ENCODE measurements around the gene NELFB. TPM values are rescaled to one million over a fixed set of nuclear protein-coding genes. Genes with fewer than 3 reads are reported as not detected.

The NELFB gene
- total and polyA plus RNA-seq, 2 donors (not counting 1 experiment from before 2014, with no cell fraction given) = 53.7 to 55.8 TPM

DNA sequence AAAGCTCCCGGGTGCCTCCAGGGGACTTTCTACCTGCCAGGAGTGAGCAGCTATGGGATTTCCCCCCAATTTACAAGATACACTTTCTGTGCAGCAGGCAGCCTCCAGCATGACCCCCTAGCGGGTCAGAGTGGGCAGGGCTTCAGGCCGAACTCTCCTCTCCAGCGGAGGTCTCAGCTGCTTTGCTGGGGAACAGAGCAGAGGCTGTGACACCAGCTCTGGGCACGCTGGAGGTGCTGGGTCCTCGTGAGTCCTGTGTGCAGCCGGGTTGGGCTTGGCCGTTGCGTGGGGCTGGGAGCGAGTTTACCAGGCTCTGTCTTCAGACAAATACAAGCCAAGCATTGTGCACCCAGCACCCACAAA, 44.1 kb downstream of the NELFB start:
- intact Hi-C loops (cut with micrococcal nuclease) = loop anchor here (10.0 kb wide), 1 partner anchor 236 kb away; no protein-coding TSS in a partner anchor
- H2AFZ ChIP-seq (ENCODE audit: insufficient read depth, low read depth, low read length, poor library complexity, severe bottlenecking) = no peak overlapping the region
- H3K4me2 ChIP-seq (replicated peaks; ENCODE audit: low read depth, low read length, poor library complexity, severe bottlenecking) = no peak overlapping the region
- peaks cover 0 to 30% (median 3%) of the 10 kb centered on the region in 3 donors for H3K9me3 ChIP-seq (ENCODE audit: control extremely low read depth in 1 of 3, control insufficient read depth in 2 of 3, insufficient read depth in 1 of 3, low read length in 2 of 3)
- peaks cover 23% of the 10 kb centered on the region for H3K27me3 Mint-ChIP-seq
- no peak for ATAC-seq (ENCODE audit: low read depth)
- H3K4me1 Mint-ChIP-seq = peaks cover 24% of the 10 kb centered on the region
- no peak overlapping the region for H3K9ac ChIP-seq (ENCODE audit: low read length)
- H3K27ac ChIP-seq (ENCODE audit: low read length in 2 of 2) = no peak overlapping the region
- peaks cover 0 to 66% (median 40%) of the 10 kb centered on the region in 4 experiments for H3K27me3 ChIP-seq (replicated peaks in 1 of 4; ENCODE audit: control extremely low read depth in 1 of 4, control insufficient read depth in 3 of 4, insufficient read depth in 4 of 4, low read length in 3 of 4)
- no peak overlapping the region for H3K27ac Mint-ChIP-seq
- CTCF ChIA-PET = no interaction called here
- POLR2A ChIA-PET = interaction anchor here (0.6 kb wide), 1 partner anchor 15 kb away, joined by 3 read pairs; no protein-coding TSS in a partner anchor
- no peak overlapping the region for H3K4me3 ChIP-seq (ENCODE audit: control extremely low read depth in 1 of 5, extremely low read depth in 1 of 5, insufficient read depth in 1 of 5, low read depth in 2 of 5, low read length in 4 of 5)
- H3K9me3 Mint-ChIP-seq (ENCODE audit: insufficient read depth) = no peaks in the 10 kb centered on the region
- peaks cover 13% of the 10 kb centered on the region for H4K20me1 ChIP-seq (ENCODE audit: control insufficient read depth, insufficient read depth, low read length, poor library complexity, severe bottlenecking)
- H3K4me1 ChIP-seq (ENCODE audit: control insufficient read depth in 2 of 2, insufficient read depth in 2 of 2, low read length in 2 of 2) = peaks cover 43 to 44% of the 10 kb centered on the region in 2 donors
- no peaks in the 10 kb centered on the region for H3K36me3 ChIP-seq (replicated peaks in 1 of 2; ENCODE audit: control extremely low read depth in 1 of 2, control insufficient read depth in 1 of 2, extremely low read depth in 1 of 2, insufficient read depth in 2 of 2, low read length in 1 of 2)
- TF ChIP-seq EZH2 (IDR thresholded peaks at IDR 0.05; ENCODE audit: borderline replicate concordance, insufficient read depth, low read depth, low read length, poor library complexity, severe bottlenecking) = no peak
- TF ChIP-seq, protein P1, sequence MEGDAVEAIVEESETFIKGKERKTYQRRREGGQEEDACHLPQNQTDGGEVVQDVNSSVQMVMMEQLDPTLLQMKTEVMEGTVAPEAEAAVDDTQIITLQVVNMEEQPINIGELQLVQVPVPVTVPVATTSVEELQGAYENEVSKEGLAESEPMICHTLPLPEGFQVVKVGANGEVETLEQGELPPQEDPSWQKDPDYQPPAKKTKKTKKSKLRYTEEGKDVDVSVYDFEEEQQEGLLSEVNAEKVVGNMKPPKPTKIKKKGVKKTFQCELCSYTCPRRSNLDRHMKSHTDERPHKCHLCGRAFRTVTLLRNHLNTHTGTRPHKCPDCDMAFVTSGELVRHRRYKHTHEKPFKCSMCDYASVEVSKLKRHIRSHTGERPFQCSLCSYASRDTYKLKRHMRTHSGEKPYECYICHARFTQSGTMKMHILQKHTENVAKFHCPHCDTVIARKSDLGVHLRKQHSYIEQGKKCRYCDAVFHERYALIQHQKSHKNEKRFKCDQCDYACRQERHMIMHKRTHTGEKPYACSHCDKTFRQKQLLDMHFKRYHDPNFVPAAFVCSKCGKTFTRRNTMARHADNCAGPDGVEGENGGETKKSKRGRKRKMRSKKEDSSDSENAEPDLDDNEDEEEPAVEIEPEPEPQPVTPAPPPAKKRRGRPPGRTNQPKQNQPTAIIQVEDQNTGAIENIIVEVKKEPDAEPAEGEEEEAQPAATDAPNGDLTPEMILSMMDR (IDR thresholded peaks at IDR 0.05) = no peak
- H3K79me2 ChIP-seq (ENCODE audit: control insufficient read depth, insufficient read depth, low read length) = no peaks in the 10 kb centered on the region
- DNase-seq = no peak
- WGBS (ENCODE audit: insufficient coverage) = 81% methylated on average over 10 of the region's 10 CpGs
- no peak overlapping the region for H3K4me3 Mint-ChIP-seq

DNA sequence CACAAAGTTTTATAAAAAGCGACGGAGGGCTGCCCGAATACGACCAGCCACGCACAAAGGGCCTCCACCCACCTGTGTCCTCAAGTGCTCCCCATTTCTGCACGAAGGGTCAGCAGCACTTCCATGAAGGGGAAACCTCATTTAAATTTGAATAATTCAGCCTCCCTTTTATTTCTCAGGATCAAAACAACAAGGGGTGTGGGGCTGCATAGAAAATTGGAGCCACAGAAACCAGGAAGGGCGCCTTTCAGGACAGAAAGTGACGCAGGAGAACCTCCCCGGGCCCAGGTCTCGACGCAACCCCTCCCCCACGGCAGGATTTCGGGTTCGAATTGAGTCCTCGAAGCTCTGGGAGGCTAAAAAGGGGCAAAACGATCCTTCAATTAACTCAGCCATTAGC, 44.8 kb downstream of the NELFB start:
- Histone ChIP-seq H3K9me3 (ENCODE audit: control extremely low read depth in 1 of 3, control insufficient read depth in 2 of 3, insufficient read depth in 1 of 3, low read length in 2 of 3) (peaks cover 0 to 22% (median 0%) of the 10 kb centered on the region in 3 donors), H3K79me2 (ENCODE audit: control insufficient read depth, insufficient read depth, low read length) (no peaks in the 10 kb centered on the region), H3K36me3 (replicated peaks in 1 of 2; ENCODE audit: control extremely low read depth in 1 of 2, control insufficient read depth in 1 of 2, extremely low read depth in 1 of 2, insufficient read depth in 2 of 2, low read length in 1 of 2) (no peaks in the 10 kb centered on the region), H3K9ac (ENCODE audit: low read length) (no peak overlapping the region), H4K20me1 (ENCODE audit: control insufficient read depth, insufficient read depth, low read length, poor library complexity, severe bottlenecking) (peaks cover 13% of the 10 kb centered on the region), H2AFZ (ENCODE audit: insufficient read depth, low read depth, low read length, poor library complexity, severe bottlenecking) (no peak overlapping the region), H3K4me2 (replicated peaks; ENCODE audit: low read depth, low read length, poor library complexity, severe bottlenecking) (no peak overlapping the region), H3K27ac (ENCODE audit: low read length in 2 of 2) (no peak overlapping the region), H3K4me1 (ENCODE audit: control insufficient read depth in 2 of 2, insufficient read depth in 2 of 2, low read length in 2 of 2) (peaks cover 39 to 41% of the 10 kb centered on the region in 2 donors), H3K27me3 (replicated peaks in 1 of 4; ENCODE audit: control extremely low read depth in 1 of 4, control insufficient read depth in 3 of 4, insufficient read depth in 4 of 4, low read length in 3 of 4) (peaks cover 0 to 63% (median 39%) of the 10 kb centered on the region in 4 experiments), H3K4me3 (ENCODE audit: control extremely low read depth in 1 of 5, extremely low read depth in 1 of 5, insufficient read depth in 1 of 5, low read depth in 2 of 5, low read length in 4 of 5) (no peak overlapping the region)
- Mint-ChIP-seq H3K4me3 (peak overlapping the region; percentile 13), H3K9me3 (ENCODE audit: insufficient read depth) (no peaks in the 10 kb centered on the region), H3K27ac (no peak overlapping the region), H3K4me1 (peaks cover 19% of the 10 kb centered on the region), H3K27me3 (peaks cover 18% of the 10 kb centered on the region)
- 95% methylated on average over 10 of the region's 16 CpGs for WGBS (ENCODE audit: insufficient coverage)
- ATAC-seq (ENCODE audit: low read depth) (no peak), DNase-seq (no peak)
- TF ChIP-seq, protein P1 (IDR thresholded peaks at IDR 0.05) = no peak
- no peak for TF ChIP-seq EZH2 (IDR thresholded peaks at IDR 0.05; ENCODE audit: borderline replicate concordance, insufficient read depth, low read depth, low read length, poor library complexity, severe bottlenecking)
- intact Hi-C loops (cut with micrococcal nuclease) = loop anchor here (10.0 kb wide), 1 partner anchor 235 kb away; no protein-coding TSS in a partner anchor
- ChIA-PET CTCF (no interaction called here), POLR2A (interaction anchor here (0.7 kb wide), 2 partner anchors 99 to 1007 kb away, joined by 5 to 6 read pairs; partner anchors contain the start of gene TPRN)

Data from B cell (primary cell).